H1 (cell line): ENCODE results near the gene YWHAQ. TPM values are rescaled to one million over a fixed set of nuclear protein-coding genes. Genes with fewer than 3 reads are reported as not detected.

Experiments used
- CTCF ChIP-seq, 3 experiments: IDR thresholded peaks; 1 replicate in 2 of 3; 2 replicates in 1 of 3; pipeline versions ENCODE4 v1.5.1 to v1.6.1; 2011; ENCODE audit warnings: low read length in 3 of 3, mild to moderate bottlenecking in 3 of 3, inconsistent platforms in 2 of 3, low read depth in 1 of 3, moderate library complexity in 1 of 3; ENCODE audit not compliant: insufficient read depth in 1 of 3; ENCODE audit errors: control extremely low read depth in 1 of 3
- polyA plus RNA-seq, 7 experiments: library from polyadenylated mRNA; depleted of rRNA in 3 of 7; stranded (reverse) in 5 of 7; unstranded in 2 of 7; fragments of >200 nt in 5 of 7; fragments of 200-250 nt in 2 of 7; gene quantifications; 1 replicate in 5 of 7; 2 replicates in 1 of 7; 4 replicates in 1 of 7; pipeline versions ENCODE4 v1.2.1 to v1.2.3, GENCODE V29; 2011 to 2013; ENCODE audit warnings: missing spikeins in 2 of 7, mixed read lengths in 2 of 7
- total RNA-seq: library from RNA; stranded (reverse); fragmentation: NEBNext Ultra II Directional; extraction: Animal tissue kit (Norgen Biotek cat#: 25700); gene quantifications from 2 replicates; pipeline ENCODE4 v1.2.1, GENCODE V29; 2021

Gene YWHAQ
- total and polyA plus RNA-seq, 2 of the 8 experiments (the other 6 are each of a cell fraction or from before 2014, with no cell fraction given) = 244 to 480 TPM

- no peak for TF ChIP-seq CTCF (IDR thresholded peaks at IDR 0.05; ENCODE audit: control extremely low read depth in 1 of 3, insufficient read depth in 1 of 3, low read depth in 1 of 3, low read length in 3 of 3)
Observed at GRCh38 chr2:9578467-9579235, 52.1 kb downstream of the YWHAQ start (continued).
